H1 (cell line): ENCODE measurements around the gene ADGRD2. TPM values are rescaled to one million over a fixed set of nuclear protein-coding genes. Genes with fewer than 3 reads are reported as not detected.
A peak's percentile ranks its signal among the peaks of the same experiment; 100 is the strongest.

Source experiments
- CTCF ChIA-PET: fragments of 300-600 bp; sonication (Branson Sonifier 250); formaldehyde crosslinking; loops from one replicate; lab custom pipeline; 2021; ENCODE audit not compliant: partially characterized antibody; lab: Charles Lee
- POLR2A ChIA-PET: fragments of 300-600 bp; sonication (Branson Sonifier 250); formaldehyde crosslinking; loops from one replicate; lab custom pipeline; 2021; ENCODE audit warnings: inconsistent platforms; ENCODE audit not compliant: partially characterized antibody; lab: Charles Lee
- DNase-seq, 2 experiments: peaks; one replicate each; pipeline versions ENCODE4 v3.0.0 to v3.0.0-alpha.2; 2010 to 2022; ENCODE audit warnings: low spot score in 2 of 2, low read depth in 1 of 2, mixed read lengths in 1 of 2
- FAIRE-seq: peaks from 2 replicates; lab custom pipeline; 2011; peaks lifted over from hg19 to GRCh38; lab: Jason Lieb, UNC
- H2AFZ ChIP-seq: 2 replicates; pipeline ENCODE4 v1.8.1; 2012; ENCODE audit warnings: low read length, inconsistent platforms
- H2AK5ac ChIP-seq: 2 replicates; pipeline ENCODE4 v1.6.1; 2013; ENCODE audit warnings: low read depth, low read length
- H2BK120ac ChIP-seq: replicated peaks from 2 replicates; pipeline ENCODE3; 2013; ENCODE audit warnings: low read depth, low read length, inconsistent platforms
- H2BK12ac ChIP-seq: 2 replicates; pipeline ENCODE4 v1.6.1; 2013; ENCODE audit warnings: low read depth, low read length
- H2BK15ac ChIP-seq: 2 replicates; pipeline ENCODE4 v1.6.1; 2013; ENCODE audit warnings: low read length
- H2BK20ac ChIP-seq: 2 replicates; pipeline ENCODE4 v1.6.1; 2013; ENCODE audit warnings: low read length
- H2BK5ac ChIP-seq: 2 replicates; pipeline ENCODE4 v1.6.1; 2013; ENCODE audit warnings: low read depth, low read length
- H3K14ac ChIP-seq: 2 replicates; pipeline ENCODE4 v1.6.1; 2013; ENCODE audit warnings: inconsistent platforms; ENCODE audit not compliant: insufficient read length
- H3K18ac ChIP-seq: 2 replicates; pipeline ENCODE4 v1.6.1; 2013; ENCODE audit warnings: low read length; ENCODE audit errors: extremely low read depth
- H3K23ac ChIP-seq: 2 replicates; pipeline ENCODE4 v1.6.1; 2013; ENCODE audit warnings: inconsistent platforms; ENCODE audit not compliant: insufficient read length
- H3K23me2 ChIP-seq: 2 replicates; pipeline ENCODE4 v1.6.1; 2013; ENCODE audit warnings: low read depth, low read length
- H3K27ac ChIP-seq: 2 replicates; pipeline ENCODE4 v1.6.1; 2011; ENCODE audit warnings: low read depth, low read length, inconsistent platforms
- H3K27me3 ChIP-seq, 4 experiments: replicated peaks in 1 of 4; 1 replicate in 1 of 4; 2 replicates in 3 of 4; pipeline versions ENCODE4 v1.6.1 to v1.8.1; 2011 to 2013; ENCODE audit warnings: low read length in 3 of 4, mild to moderate bottlenecking in 3 of 4, inconsistent platforms in 2 of 4, mixed read lengths in 2 of 4, moderate library complexity in 1 of 4; ENCODE audit not compliant: control insufficient read depth in 3 of 4, insufficient read depth in 3 of 4; ENCODE audit errors: extremely low read depth in 1 of 4
- H3K36me3 ChIP-seq, 4 experiments: 2 replicates each; pipeline versions ENCODE4 v1.6.1 to v1.8.1; 2011 to 2013; ENCODE audit warnings: mild to moderate bottlenecking in 4 of 4, low read length in 3 of 4, moderate library complexity in 2 of 4, control low read depth in 1 of 4, inconsistent platforms in 1 of 4; ENCODE audit not compliant: insufficient read depth in 4 of 4, control insufficient read depth in 2 of 4
- H3K4ac ChIP-seq: replicated peaks from 2 replicates; pipeline ENCODE3; 2013; ENCODE audit warnings: low read length, low read depth, mixed read lengths, inconsistent platforms; ENCODE audit not compliant: insufficient read length
- H3K4me1 ChIP-seq, 4 experiments: replicated peaks in 1 of 4; 1 replicate in 1 of 4; 2 replicates in 3 of 4; pipeline versions ENCODE4 v1.6.1 to v1.8.1; 2011 to 2013; ENCODE audit warnings: low read length in 3 of 4, inconsistent platforms in 2 of 4, mixed read lengths in 1 of 4; ENCODE audit not compliant: insufficient read depth in 4 of 4, control insufficient read depth in 3 of 4
- H3K4me2 ChIP-seq, 2 experiments: 2 replicates each; pipeline versions ENCODE4 v1.6.1 to v1.8.1; 2011 to 2013; ENCODE audit warnings: low read depth in 2 of 2, low read length in 2 of 2, control low read depth in 1 of 2, inconsistent platforms in 1 of 2, mild to moderate bottlenecking in 1 of 2; ENCODE audit not compliant: insufficient read depth in 1 of 2
- H3K4me3 ChIP-seq, 4 experiments: fragments of 200-600, 300-600 bp in 1 of 4; sonication (generic), shearing (Covaris generic), sonication (Bioruptor Twin) in 1 of 4; 2 replicates each; pipeline versions ENCODE4 v1.5.1 to v1.8.1; 2011 to 2016; ENCODE audit warnings: low read length in 4 of 4, low read depth in 3 of 4, control low read depth in 2 of 4, inconsistent platforms in 2 of 4, mild to moderate bottlenecking in 2 of 4, mixed read lengths in 1 of 4, moderate library complexity in 1 of 4; ENCODE audit not compliant: insufficient read depth in 2 of 4; ENCODE audit errors: extremely low read depth in 1 of 4
- H3K56ac ChIP-seq: replicated peaks from 2 replicates; pipeline ENCODE3; 2013; ENCODE audit warnings: low read depth, mild to moderate bottlenecking, mixed read lengths, low read length, inconsistent platforms; ENCODE audit not compliant: insufficient read length
- H3K79me1 ChIP-seq: 2 replicates; pipeline ENCODE4 v1.6.1; 2013; ENCODE audit warnings: low read depth, low read length, control low read depth
- H3K79me2 ChIP-seq, 2 experiments: 2 replicates each; pipeline versions ENCODE4 v1.6.1 to v1.8.1; 2012 to 2013; ENCODE audit warnings: low read length in 2 of 2, mild to moderate bottlenecking in 2 of 2, inconsistent platforms in 1 of 2; ENCODE audit not compliant: insufficient read depth in 2 of 2, control insufficient read depth in 1 of 2
- H3K9ac ChIP-seq, 4 experiments: replicated peaks in 1 of 4; 1 replicate in 1 of 4; 2 replicates in 3 of 4; pipeline versions ENCODE4 v1.6.1 to v1.8.1; 2011 to 2013; ENCODE audit warnings: low read depth in 3 of 4, low read length in 3 of 4, control low read depth in 2 of 4, mild to moderate bottlenecking in 2 of 4, moderate library complexity in 2 of 4, inconsistent platforms in 1 of 4; ENCODE audit errors: extremely low read depth in 1 of 4
- H3K9me3 ChIP-seq, 2 experiments: 2 replicates each; pipeline versions ENCODE4 v1.6.1 to v1.8.1; 2012 to 2013; ENCODE audit warnings: mild to moderate bottlenecking in 2 of 2, moderate library complexity in 2 of 2, control low read depth in 1 of 2, inconsistent platforms in 1 of 2, low read depth in 1 of 2, low read length in 1 of 2, mixed read lengths in 1 of 2; ENCODE audit not compliant: insufficient read depth in 2 of 2
- H4K20me1 ChIP-seq, 2 experiments: replicated peaks in 1 of 2; 2 replicates each; pipeline versions ENCODE3 to v1.8.1; 2011 to 2013; ENCODE audit warnings: inconsistent platforms in 2 of 2, low read length in 2 of 2, mild to moderate bottlenecking in 1 of 2; ENCODE audit not compliant: insufficient read depth in 2 of 2, control insufficient read depth in 1 of 2
- H4K5ac ChIP-seq: 2 replicates; pipeline ENCODE4 v1.6.1; 2013; ENCODE audit warnings: low read length, low read depth, mixed read lengths, inconsistent platforms; ENCODE audit not compliant: insufficient read length
- H4K8ac ChIP-seq: 2 replicates; pipeline ENCODE4 v1.8.0; 2013; ENCODE audit warnings: mild to moderate bottlenecking, moderate library complexity, low read length, inconsistent platforms; ENCODE audit not compliant: insufficient read depth; ENCODE audit errors: extremely low read depth
- H4K91ac ChIP-seq: replicated peaks from 2 replicates; pipeline ENCODE3; 2013; ENCODE audit warnings: low read length, mixed read lengths, inconsistent platforms; ENCODE audit not compliant: insufficient read length
- BACH1 ChIP-seq: IDR thresholded peaks from 2 replicates; pipeline ENCODE4 v1.6.1; 2012; ENCODE audit warnings: low read length, improper control_type of control experiment
- CHD1 ChIP-seq: IDR thresholded peaks from 2 replicates; pipeline ENCODE4 v1.6.1; 2012; ENCODE audit warnings: low read depth, low read length, improper control_type of control experiment
- CREB1 ChIP-seq: IDR thresholded peaks from 2 replicates; pipeline ENCODE4 v1.6.1; 2012; ENCODE audit warnings: inconsistent platforms
- FOSL1 ChIP-seq: IDR thresholded peaks from 2 replicates; pipeline ENCODE4 v1.6.1; 2011; ENCODE audit warnings: mild to moderate bottlenecking, low read depth, low read length, moderate library complexity; ENCODE audit not compliant: insufficient read depth
- RAD21 ChIP-seq, 2 experiments: IDR thresholded peaks in 1 of 2; conservative IDR thresholded peaks in 1 of 2; 2 replicates each; pipeline ENCODE4 v1.6.1; 2011; ENCODE audit warnings: low read depth in 2 of 2, low read length in 2 of 2, improper control_type of control experiment in 1 of 2, inconsistent platforms in 1 of 2, mild to moderate bottlenecking in 1 of 2, moderate library complexity in 1 of 2
- RNF2 ChIP-seq: fragments of 200-900, 300-1000 bp; sonication (generic); IDR thresholded peaks from 2 replicates; pipeline ENCODE4 v1.7.1; 2016; ENCODE audit warnings: borderline replicate concordance, low read depth, mild to moderate bottlenecking, antibody characterized with exemption, low read length; ENCODE audit not compliant: poor library complexity, severe bottlenecking; ENCODE audit errors: missing control alignments
- RXRA ChIP-seq: IDR thresholded peaks from 2 replicates; pipeline ENCODE4 v1.6.1; 2011; ENCODE audit warnings: low read depth, mild to moderate bottlenecking, low read length, moderate library complexity; ENCODE audit not compliant: insufficient read depth
- TBP ChIP-seq: IDR thresholded peaks from 2 replicates; pipeline ENCODE4 v1.6.1; 2011; ENCODE audit warnings: low read depth, low read length, improper control_type of control experiment
- TCF12 ChIP-seq: IDR thresholded peaks from 2 replicates; pipeline ENCODE4 v1.6.1; 2011; ENCODE audit warnings: low read depth, mild to moderate bottlenecking, low read length
- TEAD4 ChIP-seq: IDR thresholded peaks from 2 replicates; pipeline ENCODE4 v1.6.1; 2012; ENCODE audit warnings: low read depth, low read length, inconsistent platforms, mixed read lengths
- WGBS, 2 experiments: shearing (Covaris generic) in 1 of 2; methylation state at CpG; one replicate each; pipeline versions ENCODE4 v1.1.6 to v1.1.7; 2013 to 2015; ENCODE audit warnings: low lambda C conversion rate in 2 of 2, mixed read lengths in 2 of 2, inconsistent platforms in 1 of 2, low coverage in 1 of 2, missing lambda C conversion rate in 1 of 2; ENCODE audit not compliant: insufficient replicate concordance in 2 of 2, insufficient coverage in 1 of 2, insufficient read length in 1 of 2; ENCODE audit errors: extremely low coverage in 1 of 2, missing lambda C conversion rate in 1 of 2; 5-methylcytosine and 5-hydroxymethylcytosine counted together
- polyA plus RNA-seq, 7 experiments: library from polyadenylated mRNA; depleted of rRNA in 3 of 7; stranded (reverse) in 5 of 7; unstranded in 2 of 7; fragments of >200 nt in 5 of 7; fragments of 200-250 nt in 2 of 7; gene quantifications; 1 replicate in 5 of 7; 2 replicates in 1 of 7; 4 replicates in 1 of 7; pipeline versions ENCODE4 v1.2.1 to v1.2.3, GENCODE V29; 2011 to 2013; ENCODE audit warnings: missing spikeins in 2 of 7, mixed read lengths in 2 of 7
- total RNA-seq: library from RNA; stranded (reverse); fragmentation: NEBNext Ultra II Directional; extraction: Animal tissue kit (Norgen Biotek cat#: 25700); gene quantifications from 2 replicates; pipeline ENCODE4 v1.2.1, GENCODE V29; 2021
- TF ChIP-seq, protein P1 (sequence below): IDR thresholded peaks from 2 replicates; pipeline ENCODE4 v1.6.1; 2011; ENCODE audit warnings: low read length, improper control_type of control experiment

Gene ADGRD2
- total and polyA plus RNA-seq, 2 of the 8 experiments (the other 6 are each of a cell fraction or from before 2014, with no cell fraction given), result 0.41 to 1.4 TPM

DNA sequence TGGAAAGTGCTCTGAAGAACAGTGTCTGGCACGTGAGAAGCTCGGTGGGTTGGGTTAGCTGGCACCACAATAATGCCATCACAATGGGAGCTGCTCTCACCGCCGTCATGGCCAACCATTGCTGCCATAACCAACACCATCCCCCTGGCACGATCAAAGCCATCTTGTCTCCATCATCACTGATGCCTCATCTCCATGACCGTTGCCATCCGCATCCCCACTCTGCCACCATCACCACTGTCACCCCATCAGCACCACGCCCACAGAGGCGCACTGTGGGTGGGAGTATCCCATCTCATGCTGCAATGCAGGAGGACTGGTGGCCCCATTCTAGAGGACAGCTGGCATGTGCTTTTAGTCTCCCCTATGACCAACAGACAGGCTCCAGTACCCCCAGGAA lies 33.2 kb downstream of the ADGRD2 start:
- 91% methylated on average over 9 of the region's 9 CpGs; no CpG with 5 or more reads in 1 of the 2 experiments for WGBS, 2 experiments
- ChIA-PET CTCF (interaction anchor here (2.6 kb wide), 1 partner anchor 22 kb away, joined by 9 read pairs; no protein-coding TSS in a partner anchor), POLR2A (interaction anchor here (2.2 kb wide), 1 partner anchor 22 kb away, joined by 6 read pairs; no protein-coding TSS in a partner anchor)
- Histone ChIP-seq H3K79me2 (no peaks in the 10 kb centered on the region), H3K56ac (no peak overlapping the region), H4K20me1 (peaks cover 0 to 7% of the 10 kb centered on the region in 2 experiments), H3K27ac (no peak overlapping the region), H2BK5ac (no peak overlapping the region), H3K36me3 (no peaks in the 10 kb centered on the region), H4K8ac (no peak overlapping the region; the same call in 1 of the 2 replicates), H3K9ac (no peak overlapping the region), H3K79me1 (no peaks in the 10 kb centered on the region), H2BK12ac (no peak overlapping the region), H3K23ac (no peak overlapping the region), H3K4me3 (no peak overlapping the region), H3K4me2 (no peak overlapping the region; a peak in 1 of 4 replicates), H4K5ac (no peak overlapping the region), H2AFZ (no peak overlapping the region), H3K27me3 (peaks cover 8 to 34% (median 26%) of the 10 kb centered on the region in 4 experiments), H2BK120ac (no peak overlapping the region), H3K18ac (no peak overlapping the region), H3K14ac (no peak overlapping the region), H2AK5ac (no peak overlapping the region), H3K9me3 (no peaks in the 10 kb centered on the region), H4K91ac (peak overlapping the region; percentile 47), H2BK20ac (no peak overlapping the region), H3K4me1 (peaks cover 8 to 38% (median 20%) of the 10 kb centered on the region in 4 experiments), H2BK15ac (no peak overlapping the region; the same call in 1 of the 2 replicates), H3K23me2 (peaks cover 4% of the 10 kb centered on the region; the same call in 1 of the 2 replicates), H3K4ac (no peak overlapping the region)
- no peak for DNase-seq
- FAIRE-seq, result no peak
- TF ChIP-seq RAD21 (IDR thresholded peaks at IDR 0.05 in 1 of 2, conservative IDR thresholded peaks at IDR 0.05 in 1 of 2; ENCODE audit: low read depth in 2 of 2, low read length in 2 of 2) (no peak), FOSL1 (no peak), TEAD4 (no peak), RNF2 (no peak), TCF12 (no peak), CHD1 (no peak), BACH1 (no peak), CREB1 (no peak), TBP (no peak), RXRA (no peak)
- TF ChIP-seq, protein P1, sequence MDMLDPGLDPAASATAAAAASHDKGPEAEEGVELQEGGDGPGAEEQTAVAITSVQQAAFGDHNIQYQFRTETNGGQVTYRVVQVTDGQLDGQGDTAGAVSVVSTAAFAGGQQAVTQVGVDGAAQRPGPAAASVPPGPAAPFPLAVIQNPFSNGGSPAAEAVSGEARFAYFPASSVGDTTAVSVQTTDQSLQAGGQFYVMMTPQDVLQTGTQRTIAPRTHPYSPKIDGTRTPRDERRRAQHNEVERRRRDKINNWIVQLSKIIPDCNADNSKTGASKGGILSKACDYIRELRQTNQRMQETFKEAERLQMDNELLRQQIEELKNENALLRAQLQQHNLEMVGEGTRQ, result no peak
